ENCODE measurements around the gene SEMA4C.
"Not testable (repeated sequence)": the region's sequence is repeated elsewhere in the genome, so short reads cannot be mapped to it uniquely, and the experiment has no call there.

The SEMA4C gene

GRCh38 chr2:96863575-96864342 is 6.1 kb downstream of the SEMA4C start:
- no peak for DNase-seq

GRCh38 chr2:96863056-96863455 is 6.8 kb downstream of the SEMA4C start:
- not testable (repeated sequence) for DNase-seq

GRCh38 chr2:96861074-96861473 is 8.8 kb downstream of the SEMA4C start:
- no peak for DNase-seq

- DNase-seq, result no peak
These were observed 9.5 kb downstream of the SEMA4C start for GRCh38 chr2:96860065-96861029.

GRCh38 chr2:96859681-96860064 is 10.2 kb downstream of the SEMA4C start:
- DNase-seq, result no peak

GRCh38 chr2:96859099-96859649 is 10.7 kb downstream of the SEMA4C start:
- DNase-seq, result no peak

- DNase-seq, result peak; percentile 98
These were observed 12.1 kb downstream of the SEMA4C start, which contains the start of gene ANKRD39 for GRCh38 chr2:96857667-96858372. TSS of gene ANKRD39 (minus strand) at chr2:96858016. CDS start at chr2:96857987, 29 bp downstream.

GRCh38 chr2:96856776-96857666 is 12.9 kb downstream of the SEMA4C start:
- DNase-seq, result peak; percentile 26

GRCh38 chr2:96853321-96853720 is 16.6 kb downstream of the SEMA4C start:
- no peak for DNase-seq

GRCh38 chr2:96852667-96853066 is 17.2 kb downstream of the SEMA4C start:
- no peak for DNase-seq

- no peak for DNase-seq
These were observed 21.6 kb downstream of the SEMA4C start for GRCh38 chr2:96848264-96848663.

GRCh38 chr2:96847586-96847985 is 22.3 kb downstream of the SEMA4C start:
- DNase-seq, result no peak

- DNase-seq, result no peak
These were observed 23.1 kb downstream of the SEMA4C start for GRCh38 chr2:96846825-96847224.

- no peak for DNase-seq
These were observed 25.5 kb downstream of the SEMA4C start for GRCh38 chr2:96844405-96844808.

- no peak for DNase-seq
These were observed 26.2 kb downstream of the SEMA4C start, which contains the start of gene ANKRD23 for GRCh38 chr2:96843538-96844268. TSS of gene ANKRD23 (minus strand) at chr2:96844021. CDS start at chr2:96843992, 29 bp downstream.

GRCh38 chr2:96842600-96842999 is 27.3 kb downstream of the SEMA4C start:
- DNase-seq, result no peak

- DNase-seq, result no peak
These were observed 28.0 kb downstream of the SEMA4C start for GRCh38 chr2:96841701-96842495.

- no peak for DNase-seq
These were observed 29.7 kb downstream of the SEMA4C start for GRCh38 chr2:96839875-96840850.

Measured in COR-L47 (cell line).